HepG2 (cell line): ENCODE results near the gene RNASE13. TPM values are rescaled to one million over a fixed set of nuclear protein-coding genes. Genes with fewer than 3 reads are reported as not detected.

Experiments used
- ATF2 ChIP-seq: sonication (generic); formaldehyde crosslinking; IDR thresholded peaks from 2 replicates; pipeline ENCODE4 v1.4.0; 2020; ENCODE audit warnings: missing genetic modification reagents
- ATF7 ChIP-seq, 2 experiments: fragments of 450-650 bp in 1 of 2; sonication (generic) in 1 of 2; formaldehyde crosslinking in 1 of 2; IDR thresholded peaks; 2 replicates each; pipeline versions ENCODE4 v1.4.0 to v1.6.1; 2016 to 2020; ENCODE audit warnings: antibody characterized with exemption in 1 of 2, mild to moderate bottlenecking in 1 of 2, missing genetic modification reagents in 1 of 2
- CEBPB ChIP-seq: IDR thresholded peaks from 2 replicates; pipeline ENCODE4 v1.6.1; 2011; ENCODE audit warnings: low read depth, low read length, improper control_type of control experiment, borderline replicate concordance
- CEBPG ChIP-seq: IDR thresholded peaks from 2 replicates; pipeline ENCODE4 v1.6.1; 2016
- CERS6 ChIP-seq: sonication (generic); formaldehyde crosslinking; IDR thresholded peaks from 2 replicates; pipeline ENCODE4 v1.5.0; 2020; ENCODE audit warnings: missing genetic modification reagents
- ERF ChIP-seq: IDR thresholded peaks from 2 replicates; pipeline ENCODE4 v1.6.1; 2018; ENCODE audit warnings: missing biosample characterization, missing genetic modification reagents
- FIP1L1 ChIP-seq: fragments of 200-400 bp; formaldehyde crosslinking; IDR thresholded peaks from 2 replicates; pipeline ENCODE4 v1.6.1; 2018; ENCODE audit warnings: low read depth, mild to moderate bottlenecking, low read length, moderate library complexity, borderline replicate concordance; ENCODE audit not compliant: insufficient read depth
- GLI4 ChIP-seq: sonication (generic); formaldehyde crosslinking; IDR thresholded peaks from 2 replicates; pipeline ENCODE4 v1.5.1; 2020; ENCODE audit warnings: missing genetic modification reagents, mild to moderate bottlenecking, moderate library complexity, borderline replicate concordance
- HDAC2 ChIP-seq: sonication (generic); formaldehyde crosslinking; IDR thresholded peaks from 2 replicates; pipeline ENCODE4 v1.4.0; 2020; ENCODE audit warnings: missing genetic modification reagents
- KLF16 ChIP-seq, 2 experiments: sonication (generic) in 1 of 2; formaldehyde crosslinking in 1 of 2; IDR thresholded peaks; 2 replicates each; pipeline versions ENCODE4 v1.6.1 to v1.8.0; 2016 to 2023; ENCODE audit warnings: missing genetic modification reagents in 2 of 2, missing compliant biosample characterization in 1 of 2
- LRRFIP1 ChIP-seq: sonication (generic); formaldehyde crosslinking; conservative IDR thresholded peaks from 2 replicates; pipeline ENCODE4 v1.4.0; 2020; ENCODE audit warnings: missing genetic modification reagents
- MBD4 ChIP-seq: IDR thresholded peaks from 2 replicates; pipeline ENCODE4 v1.6.1; 2012; ENCODE audit warnings: low read length, inconsistent platforms, borderline replicate concordance
- MBNL3 ChIP-seq: fragments of 250-450 bp; sonication (Bioruptor Pico); conservative IDR thresholded peaks from 2 replicates; pipeline ENCODE4 v1.8.0; 2022; ENCODE audit warnings: mild to moderate bottlenecking, inconsistent platforms
- MTA1 ChIP-seq: sonication (generic); formaldehyde crosslinking; IDR thresholded peaks from 2 replicates; pipeline ENCODE4 v1.4.0; 2020; ENCODE audit warnings: missing genetic modification reagents, mild to moderate bottlenecking, borderline replicate concordance
- SKI ChIP-seq: fragments of 450-650 bp; IDR thresholded peaks from one replicate; pipeline ENCODE4 v1.6.1; 2018; ENCODE audit warnings: mild to moderate bottlenecking; ENCODE audit not compliant: partially characterized antibody
- TEAD2 ChIP-seq: sonication (generic); formaldehyde crosslinking; IDR thresholded peaks from 2 replicates; pipeline ENCODE4 v1.9.0; 2021; ENCODE audit warnings: missing genetic modification reagents
- TEAD3 ChIP-seq: optimal IDR thresholded peaks from 2 replicates; pipeline ENCODE3; 2016; ENCODE audit warnings: borderline replicate concordance
- TRIM24 ChIP-seq: sonication (generic); formaldehyde crosslinking; IDR thresholded peaks from 2 replicates; pipeline ENCODE4 v1.8.0; 2022; ENCODE audit warnings: mild to moderate bottlenecking, missing genetic modification reagents
- ZBTB2 ChIP-seq: sonication (generic); formaldehyde crosslinking; IDR thresholded peaks from 2 replicates; pipeline ENCODE4 v1.8.0; 2022; ENCODE audit warnings: low read depth, missing genetic modification reagents
- ZBTB20 ChIP-seq: sonication (generic); formaldehyde crosslinking; IDR thresholded peaks from 2 replicates; pipeline ENCODE4 v1.8.1; 2023; ENCODE audit warnings: missing genetic modification reagents, low read depth, mild to moderate bottlenecking, borderline replicate concordance
- ZNF317 ChIP-seq: sonication (generic); formaldehyde crosslinking; IDR thresholded peaks from 2 replicates; pipeline ENCODE4 v1.5.0; 2020; ENCODE audit warnings: mild to moderate bottlenecking, missing genetic modification reagents
- ZNF550 ChIP-seq: sonication (generic); formaldehyde crosslinking; IDR thresholded peaks from 2 replicates; pipeline ENCODE4 v1.4.0; 2020; ENCODE audit warnings: mild to moderate bottlenecking, missing genetic modification reagents, borderline replicate concordance
- ZNF572 ChIP-seq: sonication (generic); formaldehyde crosslinking; IDR thresholded peaks from 2 replicates; pipeline ENCODE4 v1.5.1; 2020; ENCODE audit warnings: mild to moderate bottlenecking, missing genetic modification reagents
- ZSCAN25 ChIP-seq: sonication (generic); formaldehyde crosslinking; IDR thresholded peaks from 2 replicates; pipeline ENCODE4 v1.8.0; 2022; ENCODE audit warnings: mild to moderate bottlenecking, missing genetic modification reagents
- polyA plus RNA-seq, 8 experiments: library from polyadenylated mRNA; depleted of rRNA in 3 of 8; stranded (reverse) in 7 of 8; unstranded in 1 of 8; fragments of >200 nt; fragmentation: Illumina TruSeq in 4 of 8; extraction: Trizol in 4 of 8; gene quantifications; 2 replicates each; pipeline versions ENCODE4 v1.2.1 to v1.2.3, GENCODE V29; 2011 to 2016; ENCODE audit warnings: low read depth in 4 of 8, missing spikeins in 1 of 8, mixed read lengths in 1 of 8; ENCODE audit not compliant: insufficient read depth in 1 of 8
- total RNA-seq, 5 experiments: library from RNA; depleted of rRNA; stranded (reverse); fragments of >200 nt; fragmentation: Illumina TruSeq; extraction: Trizol; gene quantifications; 2 replicates each; pipeline ENCODE4 v1.2.3, GENCODE V29; 2016; ENCODE audit warnings: low read depth in 1 of 5

The RNASE13 gene
- total and polyA plus RNA-seq, 2 of the 13 experiments (the other 11 are each of a cell fraction or from before 2014, with no cell fraction given) = 1.0 TPM; not detected in 1

GRCh38 chr14:21060614-21061346 is 26.2 kb upstream of the RNASE13 start (continued):
- TF ChIP-seq HDAC2 (CRISPR knock-in tag) (0 out of 2 replicates have a peak, but pooled peaks have one; percentile 36), MTA1 (CRISPR knock-in tag) (no peak), MBD4 (no peak), SKI (no peak), ZNF317 (CRISPR knock-in tag) (0 out of 2 replicates have a peak, but pooled peaks have one; percentile 60), FIP1L1 (no peak), MBNL3 (CRISPR knock-in tag) (no peak), LRRFIP1 (CRISPR knock-in tag) (no peak), ZNF550 (no peak), ZNF572 (CRISPR knock-in tag) (no peak), TRIM24 (CRISPR knock-in tag) (no peak), CEBPB (peak; percentile 71; the same call in 1 of the 2 replicates), ERF (CRISPR knock-in tag) (peak; percentile 46; the same call in 1 of the 2 replicates), TEAD2 (CRISPR knock-in tag) (no peak), CERS6 (no peak), ATF2 (no peak), CEBPG (CRISPR knock-in tag) (peak; percentile 83), ATF7 (IDR thresholded peaks at IDR 0.05) (no peak), ATF7 (CRISPR knock-in tag; IDR thresholded peaks at IDR 0.05) (no peak), TEAD3 (no peak), ZSCAN25 (CRISPR knock-in tag) (no peak), KLF16 (CRISPR knock-in tag; IDR thresholded peaks at IDR 0.05) (0 out of 4 replicates have a peak, but pooled peaks of 1 of the 2 experiments have one; percentile 43), ZBTB2 (no peak), GLI4 (CRISPR knock-in tag) (no peak), ZBTB20 (CRISPR knock-in tag) (0 out of 2 replicates have a peak, but pooled peaks have one; percentile 46)
